GM18499 (cell line): ENCODE data around the gene KCNK13.

Experiments used
- ATAC-seq: cut with Tn5 transposase; IDR thresholded peaks from one replicate; pipeline ENCODE4 v1.9.1; 2021; ENCODE audit warnings: moderate number of reproducible peaks; ENCODE audit not compliant: insufficient read depth, unreplicated experiment

The KCNK13 gene

DNA sequence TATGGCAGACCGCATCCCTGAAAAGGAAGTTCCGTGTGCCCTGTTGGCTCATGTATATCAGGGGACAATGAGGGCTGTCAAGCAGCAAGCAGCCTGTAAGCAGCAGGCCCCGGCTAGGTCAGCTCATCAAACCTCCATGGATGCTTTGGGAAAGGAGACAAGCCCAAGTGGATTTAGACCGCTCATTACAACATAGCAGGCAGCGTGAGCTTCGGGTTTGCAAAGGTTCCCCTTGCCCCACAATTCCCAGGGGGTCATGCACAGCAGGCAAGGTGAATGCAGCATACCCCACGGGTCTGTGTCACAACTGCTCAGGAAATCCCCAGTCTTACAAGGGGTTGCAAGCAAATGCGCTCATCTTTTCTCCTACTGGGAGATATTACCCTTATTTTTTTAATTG, 54.6 kb downstream of the KCNK13 start:
- ATAC-seq, result no peak

GRCh38 chr14:90118027-90118426, 56.2 kb downstream of the KCNK13 start:
- ATAC-seq, result no peak

GRCh38 chr14:90126260-90126659, 64.5 kb downstream of the KCNK13 start:
- no peak for ATAC-seq

DNA sequence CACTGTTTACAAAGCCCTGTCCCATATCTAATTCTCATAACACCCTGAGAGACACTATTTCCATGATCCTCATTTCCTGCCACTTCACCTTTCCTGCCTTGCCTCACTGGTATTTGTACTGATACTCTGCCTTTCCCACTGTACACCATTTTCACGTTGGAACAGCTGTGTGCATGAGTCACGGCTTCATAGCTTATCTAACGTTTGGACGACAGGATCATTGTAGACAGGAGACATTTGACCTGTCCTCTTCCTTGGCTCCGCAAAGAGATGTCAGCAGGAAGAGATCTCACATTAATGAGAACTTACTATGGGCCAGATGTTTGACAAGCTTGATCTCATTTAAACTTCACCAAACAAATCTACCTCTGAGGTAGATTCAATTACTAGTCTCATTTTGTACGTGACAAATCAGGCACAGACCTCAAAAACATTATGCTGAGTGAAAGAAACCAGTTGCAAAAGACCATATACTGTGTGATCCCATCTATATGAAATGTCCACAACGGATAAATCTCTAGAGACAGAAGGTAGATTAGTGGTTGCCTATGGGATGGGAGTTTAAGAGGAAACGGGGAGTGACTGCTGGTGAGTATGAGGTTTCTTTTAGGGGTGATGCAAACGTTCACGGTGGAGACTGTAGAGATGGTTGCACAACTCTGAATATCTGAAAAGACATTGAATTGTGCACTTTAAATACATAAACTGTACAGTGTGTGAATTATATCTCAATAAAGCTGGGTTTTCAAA, 71.2 kb downstream of the KCNK13 start:
- ATAC-seq, result no peak

DNA sequence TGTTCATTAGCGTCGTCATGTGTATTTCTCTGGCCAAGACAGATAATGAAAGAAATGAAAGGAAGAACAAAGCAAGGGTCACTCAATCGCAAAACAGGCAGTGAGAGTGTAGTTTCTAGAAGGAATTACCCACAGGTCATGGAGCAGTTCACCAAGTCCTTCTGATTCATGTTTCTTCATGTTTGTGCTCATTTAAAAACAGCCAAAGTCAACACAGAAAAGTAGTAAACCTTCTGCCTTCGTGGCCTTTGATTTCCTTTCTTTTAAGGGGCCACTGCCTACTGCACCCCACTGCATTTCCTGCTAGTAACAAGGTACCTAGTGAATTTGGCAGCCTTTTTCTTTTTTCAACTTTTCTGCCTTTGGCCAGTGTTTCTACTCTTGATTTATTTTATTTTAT, 75.1 kb downstream of the KCNK13 start:
- no peak for ATAC-seq

DNA sequence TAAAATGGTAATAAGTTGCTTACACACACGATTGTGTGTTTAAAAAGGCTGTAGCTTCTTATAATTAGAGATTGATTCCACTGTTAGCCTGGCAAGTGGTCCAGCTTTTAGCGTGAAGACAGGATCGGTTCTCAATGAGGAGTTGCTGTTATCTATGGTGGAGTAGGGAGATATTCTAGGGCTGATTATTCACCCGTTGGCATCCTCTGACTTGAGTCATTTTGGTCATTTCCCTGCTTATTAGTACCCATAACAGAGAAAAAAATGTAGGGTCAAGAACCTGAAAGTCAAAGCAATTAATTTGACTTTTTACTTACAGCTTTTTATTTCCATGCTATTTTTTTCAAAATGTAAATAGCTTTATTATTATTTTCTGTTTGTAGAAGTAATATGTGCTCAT, 76.0 kb downstream of the KCNK13 start:
- no peak for ATAC-seq

DNA sequence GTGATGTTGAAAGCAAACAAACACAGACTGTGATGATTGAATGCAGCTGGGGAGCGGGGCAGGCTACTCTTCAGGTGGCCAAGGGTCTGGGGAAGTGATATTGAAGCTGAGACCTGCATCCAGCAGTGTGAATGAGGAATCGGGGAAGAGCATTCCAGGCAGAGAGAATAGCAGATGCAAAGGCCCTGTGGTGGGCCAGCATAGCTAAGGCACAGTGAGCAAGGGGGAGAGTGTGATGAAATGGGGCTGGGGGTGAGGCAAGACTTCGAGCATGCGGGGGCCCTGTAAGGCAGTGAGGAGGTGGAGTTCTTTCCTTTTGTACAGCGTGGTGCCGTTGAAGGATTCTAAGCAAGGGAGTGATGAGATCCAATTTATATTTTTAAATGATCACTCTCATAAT, 77.4 kb downstream of the KCNK13 start:
- no peak for ATAC-seq

GRCh38 chr14:90140298-90140955, 78.6 kb downstream of the KCNK13 start:
- ATAC-seq, result no peak

DNA sequence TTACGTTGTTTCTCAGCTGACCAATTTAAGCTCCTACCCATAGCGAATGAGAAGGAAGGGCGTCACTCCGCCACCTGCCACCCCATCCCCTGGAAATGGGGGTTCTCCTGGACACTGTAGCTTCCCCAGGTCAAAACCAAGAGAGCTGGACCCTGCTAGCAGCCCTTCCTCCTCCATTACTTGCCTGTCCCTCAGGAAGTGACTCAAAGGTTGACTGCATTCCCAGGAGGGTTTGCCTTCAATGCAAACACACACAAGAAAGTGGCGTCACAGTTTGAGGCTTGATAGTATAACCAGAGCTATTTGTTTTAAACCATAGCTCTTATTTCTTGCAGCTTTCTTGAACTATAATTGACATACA, 79.1 kb downstream of the KCNK13 start:
- no peak for ATAC-seq

DNA sequence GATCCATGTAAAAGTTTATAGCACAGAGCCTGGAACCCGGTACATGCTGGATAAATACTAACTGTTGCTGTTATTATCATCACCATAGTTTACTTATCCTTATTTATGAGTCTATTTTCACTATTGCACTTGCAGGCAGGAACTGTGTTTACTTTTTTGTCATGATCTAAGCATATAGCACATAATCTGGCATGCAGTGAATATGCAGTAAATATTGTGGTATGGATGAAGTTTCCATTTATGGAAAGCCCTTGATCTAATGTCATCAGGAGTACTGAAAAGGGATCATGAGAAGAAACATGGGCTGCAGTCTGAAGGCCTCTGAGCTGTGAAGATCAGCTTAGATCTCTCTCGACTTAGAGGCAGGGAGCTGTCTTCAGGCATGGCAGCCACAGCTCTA, 91.6 kb downstream of the KCNK13 start:
- no peak for ATAC-seq

- ATAC-seq, result no peak
Measured at GRCh38 chr14:90154110-90154509, 92.3 kb downstream of the KCNK13 start.

- no peak for ATAC-seq
Measured at GRCh38 chr14:90159146-90159545, 97.4 kb downstream of the KCNK13 start.

GRCh38 chr14:90159688-90160087, 97.9 kb downstream of the KCNK13 start:
- ATAC-seq, result no peak

- no peak for ATAC-seq
Measured at GRCh38 chr14:90161129-90161528, 99.3 kb downstream of the KCNK13 start.

DNA sequence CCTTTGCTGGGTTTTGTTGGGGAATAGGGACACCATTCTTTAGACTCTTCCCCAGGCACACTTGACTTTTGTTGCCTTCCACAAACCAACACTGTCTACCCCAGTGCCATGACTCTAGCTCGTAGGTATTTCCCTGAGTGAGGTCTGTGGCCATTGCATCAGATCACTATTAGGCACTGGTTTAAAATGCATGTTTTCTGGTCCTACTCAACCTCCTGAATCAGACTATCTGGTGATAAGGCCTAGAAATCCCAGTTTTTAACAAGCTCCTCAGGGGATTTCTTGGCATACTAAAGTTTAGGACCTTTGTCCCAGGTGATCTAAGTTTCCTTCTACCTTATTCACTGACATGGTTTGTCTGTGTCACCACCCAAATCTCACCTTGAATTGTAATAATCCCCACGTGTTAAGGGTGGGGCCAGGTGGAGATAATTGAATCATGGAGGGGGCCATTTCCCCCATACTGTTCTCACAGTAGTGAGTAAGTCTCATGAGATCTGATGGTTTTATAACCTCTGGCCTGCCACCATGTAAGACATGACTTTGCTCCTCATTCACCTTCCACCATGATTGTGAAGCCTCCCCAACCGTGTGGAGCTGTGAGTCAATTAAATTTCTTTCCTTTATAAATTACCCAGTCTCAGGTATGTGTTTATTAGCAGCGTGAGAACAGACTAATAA, 106.8 kb downstream of the KCNK13 start:
- ATAC-seq, result no peak

GRCh38 chr14:90175631-90176030, 113.8 kb downstream of the KCNK13 start:
- ATAC-seq, result no peak

DNA sequence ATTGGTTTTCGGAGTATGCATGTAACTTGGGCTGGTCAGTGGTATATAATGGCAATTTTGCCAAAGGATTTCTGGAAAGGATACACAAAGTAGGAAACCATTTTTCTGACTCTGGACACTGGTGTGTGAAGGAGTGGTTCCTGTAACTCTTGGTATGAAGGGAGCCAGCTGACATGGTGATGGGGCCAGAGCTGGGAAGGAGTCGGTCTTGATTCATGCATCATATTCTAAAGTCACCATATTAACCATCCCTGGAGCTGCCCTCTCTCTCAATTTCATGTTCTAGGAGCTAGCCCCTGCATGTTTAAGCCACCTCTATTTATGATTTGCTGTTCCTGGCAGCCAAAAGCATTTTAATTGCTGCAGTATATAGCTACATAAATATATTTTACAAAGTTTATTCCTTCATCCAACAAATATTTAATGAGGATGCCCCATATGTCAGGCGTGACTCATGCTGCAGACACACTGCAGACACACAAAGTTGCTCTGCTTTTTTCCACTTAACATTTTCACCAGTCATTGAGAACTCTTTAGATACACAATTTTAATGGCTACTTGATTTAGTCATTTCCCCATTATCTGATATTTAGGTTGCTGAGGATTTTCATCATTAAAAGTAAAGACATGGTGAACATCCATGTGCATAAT, 115.9 kb downstream of the KCNK13 start:
- ATAC-seq, result no peak

GRCh38 chr14:90179357-90179756, 117.6 kb downstream of the KCNK13 start:
- ATAC-seq, result no peak

- no peak for ATAC-seq
Measured at GRCh38 chr14:90179809-90180779, 118.3 kb downstream of the KCNK13 start.

DNA sequence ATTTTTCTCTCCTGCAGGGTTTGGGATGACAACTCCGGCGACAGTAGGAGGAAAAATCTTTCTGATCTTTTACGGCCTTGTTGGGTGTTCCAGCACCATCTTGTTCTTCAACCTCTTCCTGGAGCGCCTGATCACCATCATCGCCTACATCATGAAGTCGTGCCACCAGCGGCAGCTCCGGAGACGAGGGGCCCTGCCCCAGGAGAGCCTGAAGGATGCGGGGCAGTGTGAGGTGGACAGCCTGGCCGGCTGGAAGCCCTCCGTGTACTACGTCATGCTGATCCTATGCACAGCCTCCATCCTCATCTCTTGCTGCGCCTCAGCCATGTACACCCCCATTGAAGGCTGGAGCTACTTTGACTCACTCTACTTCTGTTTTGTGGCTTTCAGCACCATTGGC, 122.3 kb downstream of the KCNK13 start:
- ATAC-seq, result no peak
